Nephron (organoid): ENCODE measurements around the gene CHIC2.

Experiments
- H3K27ac Mint-ChIP-seq, 3 experiments: 2 replicates each; pipeline ENCODE4 v1.8.0; 2020; ENCODE audit warnings: mixed read lengths in 3 of 3, mild to moderate bottlenecking in 2 of 3, moderate library complexity in 1 of 3
- H3K27me3 Mint-ChIP-seq: 2 replicates; pipeline ENCODE4 v1.8.0; 2021; ENCODE audit warnings: low read depth, mild to moderate bottlenecking, moderate library complexity, mixed read lengths
- H3K36me3 Mint-ChIP-seq: 2 replicates; pipeline ENCODE4 v1.8.0; 2020; ENCODE audit warnings: low read depth, mixed read lengths
- H3K4me1 Mint-ChIP-seq: 2 replicates; pipeline ENCODE4 v1.8.0; 2020; ENCODE audit warnings: mixed read lengths
- H3K4me3 Mint-ChIP-seq, 3 experiments: 2 replicates each; pipeline ENCODE4 v1.8.0; 2020; ENCODE audit warnings: mild to moderate bottlenecking in 3 of 3, mixed read lengths in 3 of 3, moderate library complexity in 2 of 3
- H3K9me3 Mint-ChIP-seq: 2 replicates; pipeline ENCODE4 v1.8.0; 2020; ENCODE audit warnings: mixed read lengths
- TF ChIP-seq, protein P1 (sequence below), 3 experiments: fragments of 200-600 bp; sonication (generic); IDR thresholded peaks; one replicate each; pipeline ENCODE4 v1.5.0; 2021; ENCODE audit warnings: antibody characterized with exemption in 3 of 3; ENCODE audit not compliant: unreplicated experiment in 3 of 3

The CHIC2 gene

DNA sequence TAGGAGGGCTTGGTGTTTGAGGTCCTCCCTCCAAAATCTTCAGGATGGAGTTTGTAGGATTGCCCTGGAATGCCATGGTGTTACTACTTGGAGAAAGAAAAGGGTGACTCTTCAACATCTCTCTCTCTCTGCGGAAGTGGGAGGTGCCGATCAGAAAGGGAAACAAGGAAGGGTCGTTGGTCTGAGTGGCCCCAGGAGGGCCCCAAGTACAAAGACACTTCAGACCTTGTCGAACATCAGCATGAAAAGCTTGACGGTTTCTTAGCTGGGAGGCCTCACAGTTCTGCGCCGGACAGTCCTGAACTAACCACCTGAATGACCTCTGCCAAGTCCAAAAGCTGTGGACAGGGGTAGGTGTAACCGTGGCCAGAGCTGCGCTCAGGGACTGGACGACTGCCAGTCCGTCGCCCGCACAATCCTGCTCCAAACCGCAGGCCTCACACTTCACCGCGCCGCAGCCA, 34.9 kb upstream of the CHIC2 start:
- no peaks in the 10 kb centered on the region for H3K9me3 Mint-ChIP-seq

DNA sequence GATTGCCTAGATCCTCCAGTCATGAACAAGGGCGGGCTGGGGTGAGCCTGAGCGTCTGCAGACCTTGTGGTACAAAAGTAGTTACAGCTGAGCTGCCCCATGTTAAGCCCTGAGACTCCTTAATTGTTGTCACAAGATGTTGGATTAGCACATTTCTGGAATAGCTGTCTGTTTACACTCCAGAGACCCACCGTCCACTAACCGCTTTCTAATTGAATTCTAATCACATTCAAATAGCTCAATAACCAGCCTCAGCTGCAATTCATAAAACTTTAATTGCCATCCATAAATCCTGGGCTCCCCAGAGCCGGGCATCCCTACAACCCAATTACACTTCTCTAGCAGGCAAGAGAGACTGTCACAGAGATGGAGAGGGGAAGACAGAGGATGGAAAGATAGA, 34.0 kb upstream of the CHIC2 start:
- H3K36me3 Mint-ChIP-seq: no peaks in the 10 kb centered on the region
- peaks cover 28% of the 10 kb centered on the region for H3K4me1 Mint-ChIP-seq
- peaks cover 100% of the 10 kb centered on the region for H3K27me3 Mint-ChIP-seq
- TF ChIP-seq, protein P1, sequence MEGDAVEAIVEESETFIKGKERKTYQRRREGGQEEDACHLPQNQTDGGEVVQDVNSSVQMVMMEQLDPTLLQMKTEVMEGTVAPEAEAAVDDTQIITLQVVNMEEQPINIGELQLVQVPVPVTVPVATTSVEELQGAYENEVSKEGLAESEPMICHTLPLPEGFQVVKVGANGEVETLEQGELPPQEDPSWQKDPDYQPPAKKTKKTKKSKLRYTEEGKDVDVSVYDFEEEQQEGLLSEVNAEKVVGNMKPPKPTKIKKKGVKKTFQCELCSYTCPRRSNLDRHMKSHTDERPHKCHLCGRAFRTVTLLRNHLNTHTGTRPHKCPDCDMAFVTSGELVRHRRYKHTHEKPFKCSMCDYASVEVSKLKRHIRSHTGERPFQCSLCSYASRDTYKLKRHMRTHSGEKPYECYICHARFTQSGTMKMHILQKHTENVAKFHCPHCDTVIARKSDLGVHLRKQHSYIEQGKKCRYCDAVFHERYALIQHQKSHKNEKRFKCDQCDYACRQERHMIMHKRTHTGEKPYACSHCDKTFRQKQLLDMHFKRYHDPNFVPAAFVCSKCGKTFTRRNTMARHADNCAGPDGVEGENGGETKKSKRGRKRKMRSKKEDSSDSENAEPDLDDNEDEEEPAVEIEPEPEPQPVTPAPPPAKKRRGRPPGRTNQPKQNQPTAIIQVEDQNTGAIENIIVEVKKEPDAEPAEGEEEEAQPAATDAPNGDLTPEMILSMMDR (IDR thresholded peaks at IDR 0.05; ENCODE audit: unreplicated experiment in 3 of 3): no peak
- H3K4me3 Mint-ChIP-seq: no peak overlapping the region
- H3K27ac Mint-ChIP-seq: no peak overlapping the region
- no peaks in the 10 kb centered on the region for H3K9me3 Mint-ChIP-seq

More for the DNA sequence above, 34.9 kb upstream of the CHIC2 start:
- TF ChIP-seq, protein P1 (IDR thresholded peaks at IDR 0.05; ENCODE audit: unreplicated experiment in 3 of 3): no peak
- no peak overlapping the region for H3K27ac Mint-ChIP-seq
- H3K4me3 Mint-ChIP-seq: peak overlapping the region; percentile 50 to 69 (median 65)
- H3K4me1 Mint-ChIP-seq: peaks cover 36% of the 10 kb centered on the region
- H3K36me3 Mint-ChIP-seq: no peaks in the 10 kb centered on the region
- peaks cover 100% of the 10 kb centered on the region for H3K27me3 Mint-ChIP-seq

DNA sequence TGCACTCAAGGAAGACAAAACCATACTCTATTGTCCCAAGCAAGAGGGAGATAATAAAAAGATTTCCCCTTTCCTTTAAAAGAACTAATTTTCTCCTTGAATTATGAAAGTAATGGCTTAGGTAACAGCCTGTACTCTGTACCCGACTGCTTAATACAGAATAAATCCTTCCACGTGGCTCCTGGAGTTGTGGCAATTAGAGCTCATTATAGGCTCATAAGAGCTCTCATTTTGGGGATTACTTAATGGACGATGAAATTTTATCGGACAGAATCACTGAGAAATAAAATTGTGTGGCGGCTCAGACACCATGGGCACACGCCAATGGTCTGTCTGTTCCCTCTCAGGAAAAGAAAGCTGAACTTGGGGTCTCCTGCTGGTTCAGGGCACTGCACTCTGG, 32.7 kb upstream of the CHIC2 start:
- Mint-ChIP-seq H3K4me1 (peaks cover 17% of the 10 kb centered on the region), H3K27me3 (peaks cover 100% of the 10 kb centered on the region), H3K4me3 (no peak overlapping the region), H3K36me3 (no peaks in the 10 kb centered on the region), H3K27ac (no peak overlapping the region), H3K9me3 (no peaks in the 10 kb centered on the region)
- TF ChIP-seq, protein P1 (IDR thresholded peaks at IDR 0.05; ENCODE audit: unreplicated experiment in 3 of 3): no peak

DNA sequence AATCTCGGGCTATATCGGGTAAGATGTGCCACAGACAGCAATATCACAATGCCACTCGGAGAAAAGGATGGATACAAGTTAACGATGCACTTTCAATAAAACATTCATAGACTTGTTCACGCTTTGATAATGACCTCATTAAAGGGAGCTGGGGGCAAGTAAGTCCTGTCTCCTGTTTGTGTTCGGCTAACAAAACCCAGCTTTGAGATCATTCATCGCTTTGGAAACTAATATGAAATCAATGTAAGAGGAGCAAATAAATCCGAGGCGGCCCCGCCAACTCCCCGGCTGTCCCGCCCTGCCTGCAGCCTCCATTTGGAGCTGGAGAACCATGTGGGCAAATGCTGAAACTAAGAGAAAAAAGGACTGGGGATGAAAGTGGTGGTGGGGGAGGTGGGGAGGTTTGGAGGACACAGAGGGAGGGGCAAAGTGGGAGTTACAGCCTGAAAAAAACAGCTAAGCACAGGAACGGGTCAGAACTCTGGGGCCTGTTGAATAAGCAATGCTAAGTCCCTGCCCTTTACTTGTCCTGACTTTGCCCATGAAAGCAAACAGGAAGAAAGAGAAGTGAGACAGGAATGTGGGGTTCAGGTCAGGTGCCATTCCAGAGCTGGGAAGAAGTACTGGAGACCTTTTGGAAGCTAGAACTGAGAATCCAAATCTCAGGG, 32.0 kb upstream of the CHIC2 start:
- Mint-ChIP-seq H3K27ac (no peak overlapping the region), H3K4me3 (peak overlapping the region in 1 of 3 experiments; percentile 8), H3K4me1 (peaks cover 19% of the 10 kb centered on the region), H3K27me3 (peaks cover 100% of the 10 kb centered on the region), H3K36me3 (no peaks in the 10 kb centered on the region), H3K9me3 (no peaks in the 10 kb centered on the region)
- TF ChIP-seq, protein P1 (IDR thresholded peaks at IDR 0.05; ENCODE audit: unreplicated experiment in 3 of 3): no peak

DNA sequence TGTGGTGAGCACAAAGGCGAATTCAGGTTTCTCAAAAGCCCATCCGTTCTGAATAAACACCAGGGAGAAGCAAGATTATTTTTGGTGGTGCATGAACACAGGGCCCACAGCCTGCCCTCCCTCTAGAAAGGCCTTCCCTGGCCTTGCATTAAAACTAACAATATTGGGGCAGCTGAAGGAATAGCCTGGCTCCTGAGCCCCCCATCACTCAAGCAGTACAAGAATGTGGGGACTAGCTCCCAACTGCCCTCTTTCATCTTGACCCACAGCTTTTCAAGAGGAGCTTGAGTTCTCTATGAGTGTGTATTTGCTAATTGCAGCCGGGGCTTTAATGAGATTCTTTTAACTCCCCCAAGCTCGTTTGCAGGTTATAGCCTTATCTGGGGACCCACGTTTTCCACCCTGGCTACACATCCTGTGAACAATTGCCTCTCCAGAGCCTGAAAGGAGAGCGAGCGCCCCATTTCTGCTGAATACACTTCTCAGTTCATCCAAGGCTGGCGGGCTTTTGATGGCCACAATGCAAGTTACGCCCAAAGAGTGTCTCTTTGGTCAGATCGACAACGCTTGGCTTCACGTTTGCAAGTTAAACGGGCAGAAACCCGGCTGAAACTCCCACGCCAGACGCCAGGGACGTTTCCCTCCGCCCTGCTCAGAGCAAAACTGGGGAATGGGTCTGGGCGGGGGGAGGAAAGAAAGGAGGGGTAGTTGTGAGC, 30.9 kb upstream of the CHIC2 start:
- Mint-ChIP-seq H3K4me3 (no peak overlapping the region), H3K27me3 (peaks cover 100% of the 10 kb centered on the region), H3K36me3 (no peaks in the 10 kb centered on the region)

More for the DNA sequence above, 30.9 kb upstream of the CHIC2 start:
- TF ChIP-seq, protein P1 (IDR thresholded peaks at IDR 0.05; ENCODE audit: unreplicated experiment in 3 of 3): no peak
- peaks cover 19% of the 10 kb centered on the region for H3K4me1 Mint-ChIP-seq
- H3K27ac Mint-ChIP-seq: no peak overlapping the region
- H3K9me3 Mint-ChIP-seq: no peaks in the 10 kb centered on the region
